ENCODE measurements around the gene SDK1. TPM values are rescaled to one million over a fixed set of nuclear protein-coding genes. Genes with fewer than 3 reads are reported as not detected.

The SDK1 gene
- total and polyA plus RNA-seq, 10 of the 15 experiments (the other 5 are each of a cell fraction or from before 2014, with no cell fraction given) = 0.14 to 0.33 TPM; not detected in 8

DNA sequence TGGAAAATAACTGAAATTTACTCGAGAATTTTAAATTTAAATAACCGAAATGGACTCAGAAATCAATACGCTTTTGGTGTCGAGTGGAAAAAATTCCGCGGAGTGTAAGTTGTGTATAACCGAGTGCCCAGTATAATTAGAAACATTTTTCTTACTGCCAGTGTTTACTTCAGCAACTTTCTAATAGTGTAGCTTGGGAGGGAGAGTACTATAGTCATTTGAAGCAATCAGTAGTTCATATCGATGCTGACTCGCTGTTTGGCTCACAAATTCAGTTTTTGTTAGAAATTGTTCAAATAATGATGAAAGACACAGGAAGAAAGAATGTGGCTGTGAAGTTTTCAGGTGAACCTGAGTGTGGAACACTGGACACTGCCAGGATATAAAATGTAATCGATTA is 722.5 kb downstream of the SDK1 start:
- H3K27ac ChIP-seq (ENCODE audit: control insufficient read depth, insufficient read depth) = no peak overlapping the region
- H4K20me1 ChIP-seq (ENCODE audit: control insufficient read depth, insufficient read depth) = no peaks in the 10 kb centered on the region
- H3K9ac ChIP-seq (ENCODE audit: control insufficient read depth, insufficient read depth, low read length) = no peak overlapping the region
- no peaks in the 10 kb centered on the region for H3K79me2 ChIP-seq (ENCODE audit: control insufficient read depth, insufficient read depth, low read length)
- CTCF ChIA-PET = no interaction called here
- intact Hi-C loops (cut with micrococcal nuclease; ENCODE audit: unreplicated experiment) = no loop called here
- H3K36me3 ChIP-seq (ENCODE audit: control insufficient read depth in 2 of 2, insufficient read depth in 2 of 2, low read length in 1 of 2) = no peaks in the 10 kb centered on the region
- POLR2A ChIA-PET = no interaction called here
- no TSS peak for BruUV-seq (replicated peaks)
- H3K4me1 ChIP-seq (ENCODE audit: control insufficient read depth, insufficient read depth, low read length) = no peaks in the 10 kb centered on the region
- RAD21 ChIA-PET (ENCODE audit: unreplicated experiment) = no interaction called here
- WGBS (ENCODE audit: insufficient coverage, insufficient replicate concordance, low lambda C conversion rate, missing lambda C conversion rate) = 49% methylated on average over 10 of the region's 10 CpGs
- no peak overlapping the region for H2AFZ ChIP-seq (ENCODE audit: control insufficient read depth, low read depth, low read length)
- FAIRE-seq = no peak
- in situ Hi-C loops (cut with MboI) = no loop called here
- H3K9me3 ChIP-seq (replicated peaks; ENCODE audit: control insufficient read depth, insufficient read depth, low read length) = no peaks in the 10 kb centered on the region; the same call in 2 of the 3 replicates
- no peak for ATAC-seq
- SMC1A ChIA-PET (ENCODE audit: uncharacterized antibody, unreplicated experiment) = no interaction called here
- no peak overlapping the region for H3K4me3 ChIP-seq
- DNase-seq (ENCODE audit: low read depth, low spot score) = no peak
- no peak overlapping the region for H3K4me2 ChIP-seq (ENCODE audit: control insufficient read depth, insufficient read depth)
- TF ChIP-seq SUPT20H (IDR thresholded peaks at IDR 0.05; ENCODE audit: borderline replicate concordance, control insufficient read depth, low read depth, low read length) = no peak
- TF ChIP-seq CHD1 (IDR thresholded peaks at IDR 0.05; ENCODE audit: low read depth, low read length) = no peak
- no peak for TF ChIP-seq MTA3 (IDR thresholded peaks at IDR 0.05; ENCODE audit: borderline replicate concordance, low read length)
- no peaks in the 10 kb centered on the region for H3K27me3 ChIP-seq (replicated peaks in 1 of 2; ENCODE audit: control insufficient read depth in 2 of 2, insufficient read depth in 2 of 2, low read length in 1 of 2)

DNA sequence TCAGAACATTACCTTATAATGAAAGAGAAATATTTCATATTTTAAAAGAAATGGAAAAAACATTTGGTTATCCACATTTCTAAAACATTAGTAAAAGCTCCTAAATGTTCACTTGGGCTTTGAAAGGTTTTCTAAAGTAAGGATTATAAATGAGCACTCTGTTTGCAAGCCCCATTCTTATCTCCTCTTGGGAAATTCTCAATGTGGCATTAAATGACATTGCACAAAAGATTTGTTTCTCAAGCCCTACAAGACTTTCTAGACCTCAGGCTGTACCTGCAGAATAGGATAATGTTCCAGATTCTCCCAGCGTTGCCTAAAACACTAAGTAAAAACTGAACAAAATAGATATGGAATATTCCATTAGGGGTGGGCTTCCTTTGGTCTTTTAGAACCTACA is 723.1 kb downstream of the SDK1 start:
- no peaks in the 10 kb centered on the region for H4K20me1 ChIP-seq (ENCODE audit: control insufficient read depth, insufficient read depth)
- H3K9ac ChIP-seq (ENCODE audit: control insufficient read depth, insufficient read depth, low read length) = no peak overlapping the region
- CTCF ChIA-PET = no interaction called here
- intact Hi-C loops (cut with micrococcal nuclease; ENCODE audit: unreplicated experiment) = no loop called here
- H3K79me2 ChIP-seq (ENCODE audit: control insufficient read depth, insufficient read depth, low read length) = no peaks in the 10 kb centered on the region
- H2AFZ ChIP-seq (ENCODE audit: control insufficient read depth, low read depth, low read length) = no peak overlapping the region
- SMC1A ChIA-PET (ENCODE audit: uncharacterized antibody, unreplicated experiment) = no interaction called here
- H3K9me3 ChIP-seq (replicated peaks; ENCODE audit: control insufficient read depth, insufficient read depth, low read length) = no peaks in the 10 kb centered on the region; the same call in 2 of the 3 replicates
- no peaks in the 10 kb centered on the region for H3K4me1 ChIP-seq (ENCODE audit: control insufficient read depth, insufficient read depth, low read length)
- no peak overlapping the region for H3K4me3 ChIP-seq
- H3K27me3 ChIP-seq (replicated peaks in 1 of 2; ENCODE audit: control insufficient read depth in 2 of 2, insufficient read depth in 2 of 2, low read length in 1 of 2) = no peaks in the 10 kb centered on the region
- no peaks in the 10 kb centered on the region for H3K36me3 ChIP-seq (ENCODE audit: control insufficient read depth in 2 of 2, insufficient read depth in 2 of 2, low read length in 1 of 2)
- in situ Hi-C loops (cut with MboI) = no loop called here
- no peak overlapping the region for H3K27ac ChIP-seq (ENCODE audit: control insufficient read depth, insufficient read depth)
- 0% methylated on average over 1 of the region's 1 CpG for WGBS (ENCODE audit: insufficient coverage, insufficient replicate concordance, low lambda C conversion rate, missing lambda C conversion rate)
- FAIRE-seq (no peak), ATAC-seq (no peak), DNase-seq (ENCODE audit: low read depth, low spot score) (no peak)
- RAD21 ChIA-PET (ENCODE audit: unreplicated experiment) = no interaction called here
- H3K4me2 ChIP-seq (ENCODE audit: control insufficient read depth, insufficient read depth) = no peak overlapping the region
- POLR2A ChIA-PET = no interaction called here
- no TSS peak for BruUV-seq (replicated peaks)
- TF ChIP-seq IRF4 (IDR thresholded peaks at IDR 0.05; ENCODE audit: low read depth, low read length) (no peak), STAT3 (IDR thresholded peaks at IDR 0.05; ENCODE audit: low read depth, low read length) (no peak), DPF2 (IDR thresholded peaks at IDR 0.05) (no peak), CHD1 (IDR thresholded peaks at IDR 0.05; ENCODE audit: low read depth, low read length) (no peak)
- TF ChIP-seq, protein P1, sequence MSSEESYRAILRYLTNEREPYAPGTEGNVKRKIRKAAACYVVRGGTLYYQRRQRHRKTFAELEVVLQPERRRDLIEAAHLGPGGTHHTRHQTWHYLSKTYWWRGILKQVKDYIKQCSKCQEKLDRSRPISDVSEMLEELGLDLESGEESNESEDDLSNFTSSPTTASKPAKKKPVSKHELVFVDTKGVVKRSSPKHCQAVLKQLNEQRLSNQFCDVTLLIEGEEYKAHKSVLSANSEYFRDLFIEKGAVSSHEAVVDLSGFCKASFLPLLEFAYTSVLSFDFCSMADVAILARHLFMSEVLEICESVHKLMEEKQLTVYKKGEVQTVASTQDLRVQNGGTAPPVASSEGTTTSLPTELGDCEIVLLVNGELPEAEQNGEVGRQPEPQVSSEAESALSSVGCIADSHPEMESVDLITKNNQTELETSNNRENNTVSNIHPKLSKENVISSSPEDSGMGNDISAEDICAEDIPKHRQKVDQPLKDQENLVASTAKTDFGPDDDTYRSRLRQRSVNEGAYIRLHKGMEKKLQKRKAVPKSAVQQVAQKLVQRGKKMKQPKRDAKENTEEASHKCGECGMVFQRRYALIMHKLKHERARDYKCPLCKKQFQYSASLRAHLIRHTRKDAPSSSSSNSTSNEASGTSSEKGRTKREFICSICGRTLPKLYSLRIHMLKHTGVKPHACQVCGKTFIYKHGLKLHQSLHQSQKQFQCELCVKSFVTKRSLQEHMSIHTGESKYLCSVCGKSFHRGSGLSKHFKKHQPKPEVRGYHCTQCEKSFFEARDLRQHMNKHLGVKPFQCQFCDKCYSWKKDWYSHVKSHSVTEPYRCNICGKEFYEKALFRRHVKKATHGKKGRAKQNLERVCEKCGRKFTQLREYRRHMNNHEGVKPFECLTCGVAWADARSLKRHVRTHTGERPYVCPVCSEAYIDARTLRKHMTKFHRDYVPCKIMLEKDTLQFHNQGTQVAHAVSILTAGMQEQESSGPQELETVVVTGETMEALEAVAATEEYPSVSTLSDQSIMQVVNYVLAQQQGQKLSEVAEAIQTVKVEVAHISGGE (CRISPR knock-in tag; IDR thresholded peaks at IDR 0.05) = no peak
- TF ChIP-seq, protein P2, sequence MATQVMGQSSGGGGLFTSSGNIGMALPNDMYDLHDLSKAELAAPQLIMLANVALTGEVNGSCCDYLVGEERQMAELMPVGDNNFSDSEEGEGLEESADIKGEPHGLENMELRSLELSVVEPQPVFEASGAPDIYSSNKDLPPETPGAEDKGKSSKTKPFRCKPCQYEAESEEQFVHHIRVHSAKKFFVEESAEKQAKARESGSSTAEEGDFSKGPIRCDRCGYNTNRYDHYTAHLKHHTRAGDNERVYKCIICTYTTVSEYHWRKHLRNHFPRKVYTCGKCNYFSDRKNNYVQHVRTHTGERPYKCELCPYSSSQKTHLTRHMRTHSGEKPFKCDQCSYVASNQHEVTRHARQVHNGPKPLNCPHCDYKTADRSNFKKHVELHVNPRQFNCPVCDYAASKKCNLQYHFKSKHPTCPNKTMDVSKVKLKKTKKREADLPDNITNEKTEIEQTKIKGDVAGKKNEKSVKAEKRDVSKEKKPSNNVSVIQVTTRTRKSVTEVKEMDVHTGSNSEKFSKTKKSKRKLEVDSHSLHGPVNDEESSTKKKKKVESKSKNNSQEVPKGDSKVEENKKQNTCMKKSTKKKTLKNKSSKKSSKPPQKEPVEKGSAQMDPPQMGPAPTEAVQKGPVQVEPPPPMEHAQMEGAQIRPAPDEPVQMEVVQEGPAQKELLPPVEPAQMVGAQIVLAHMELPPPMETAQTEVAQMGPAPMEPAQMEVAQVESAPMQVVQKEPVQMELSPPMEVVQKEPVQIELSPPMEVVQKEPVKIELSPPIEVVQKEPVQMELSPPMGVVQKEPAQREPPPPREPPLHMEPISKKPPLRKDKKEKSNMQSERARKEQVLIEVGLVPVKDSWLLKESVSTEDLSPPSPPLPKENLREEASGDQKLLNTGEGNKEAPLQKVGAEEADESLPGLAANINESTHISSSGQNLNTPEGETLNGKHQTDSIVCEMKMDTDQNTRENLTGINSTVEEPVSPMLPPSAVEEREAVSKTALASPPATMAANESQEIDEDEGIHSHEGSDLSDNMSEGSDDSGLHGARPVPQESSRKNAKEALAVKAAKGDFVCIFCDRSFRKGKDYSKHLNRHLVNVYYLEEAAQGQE (IDR thresholded peaks at IDR 0.05; ENCODE audit: low read depth, low read length) = no peak
- TF ChIP-seq, protein P3, sequence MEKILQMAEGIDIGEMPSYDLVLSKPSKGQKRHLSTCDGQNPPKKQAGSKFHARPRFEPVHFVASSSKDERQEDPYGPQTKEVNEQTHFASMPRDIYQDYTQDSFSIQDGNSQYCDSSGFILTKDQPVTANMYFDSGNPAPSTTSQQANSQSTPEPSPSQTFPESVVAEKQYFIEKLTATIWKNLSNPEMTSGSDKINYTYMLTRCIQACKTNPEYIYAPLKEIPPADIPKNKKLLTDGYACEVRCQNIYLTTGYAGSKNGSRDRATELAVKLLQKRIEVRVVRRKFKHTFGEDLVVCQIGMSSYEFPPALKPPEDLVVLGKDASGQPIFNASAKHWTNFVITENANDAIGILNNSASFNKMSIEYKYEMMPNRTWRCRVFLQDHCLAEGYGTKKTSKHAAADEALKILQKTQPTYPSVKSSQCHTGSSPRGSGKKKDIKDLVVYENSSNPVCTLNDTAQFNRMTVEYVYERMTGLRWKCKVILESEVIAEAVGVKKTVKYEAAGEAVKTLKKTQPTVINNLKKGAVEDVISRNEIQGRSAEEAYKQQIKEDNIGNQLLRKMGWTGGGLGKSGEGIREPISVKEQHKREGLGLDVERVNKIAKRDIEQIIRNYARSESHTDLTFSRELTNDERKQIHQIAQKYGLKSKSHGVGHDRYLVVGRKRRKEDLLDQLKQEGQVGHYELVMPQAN (conservative IDR thresholded peaks at IDR 0.05) = no peak

All from GM12878 (cell line).